ENCODE results near the gene PPIF.

The PPIF gene

DNA sequence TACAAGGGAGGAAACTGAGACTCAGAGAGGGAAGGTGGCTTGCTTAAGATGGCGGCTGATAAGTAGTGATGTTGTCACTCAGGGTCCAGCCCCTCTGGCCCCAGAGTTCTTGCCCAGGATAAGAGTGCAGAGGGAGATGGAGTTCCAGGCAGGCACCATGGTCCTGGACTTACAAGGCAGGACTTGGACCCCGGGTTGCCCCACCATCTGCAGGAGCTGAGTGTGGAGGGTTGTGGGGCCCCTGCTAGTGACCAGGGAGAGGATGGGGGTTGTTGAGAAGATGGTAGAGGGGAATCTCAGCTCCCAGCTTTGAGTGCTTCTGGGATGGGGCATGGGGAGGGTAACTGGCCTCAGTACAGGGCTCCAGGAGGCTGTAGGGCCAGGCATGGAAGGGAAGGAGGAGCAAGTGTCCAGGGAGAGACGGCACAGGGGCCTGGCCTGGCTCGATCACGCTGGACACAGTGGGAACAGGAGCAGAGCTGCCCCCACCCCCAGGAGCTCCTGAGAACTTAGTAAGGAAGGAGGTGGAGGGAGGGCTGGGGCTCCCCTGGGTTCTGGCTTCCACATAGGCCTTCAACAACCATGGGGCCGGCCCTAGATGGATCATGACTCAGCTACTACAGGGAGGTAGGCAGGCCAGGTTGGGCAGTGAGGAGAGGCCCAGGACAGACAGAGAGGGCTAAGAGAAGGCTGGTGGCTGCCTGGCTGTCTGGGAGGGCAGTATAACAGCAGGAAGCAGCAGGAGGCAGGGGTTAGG, 28.2 kb downstream of the PPIF start:
- no peak overlapping the region for H3K4me3 Mint-ChIP-seq
- H3K27me3 Mint-ChIP-seq: no peaks in the 10 kb centered on the region
- peaks cover 3% of the 10 kb centered on the region for H3K4me1 Mint-ChIP-seq
- H3K9me3 Mint-ChIP-seq: peaks cover 1% of the 10 kb centered on the region
- ATAC-seq (ENCODE audit: low read depth) (no peak), DNase-seq (ENCODE audit: low spot score in 2 of 2) (no peak)
- no peak overlapping the region for H3K27ac Mint-ChIP-seq
- no peaks in the 10 kb centered on the region for H3K36me3 Mint-ChIP-seq

DNA sequence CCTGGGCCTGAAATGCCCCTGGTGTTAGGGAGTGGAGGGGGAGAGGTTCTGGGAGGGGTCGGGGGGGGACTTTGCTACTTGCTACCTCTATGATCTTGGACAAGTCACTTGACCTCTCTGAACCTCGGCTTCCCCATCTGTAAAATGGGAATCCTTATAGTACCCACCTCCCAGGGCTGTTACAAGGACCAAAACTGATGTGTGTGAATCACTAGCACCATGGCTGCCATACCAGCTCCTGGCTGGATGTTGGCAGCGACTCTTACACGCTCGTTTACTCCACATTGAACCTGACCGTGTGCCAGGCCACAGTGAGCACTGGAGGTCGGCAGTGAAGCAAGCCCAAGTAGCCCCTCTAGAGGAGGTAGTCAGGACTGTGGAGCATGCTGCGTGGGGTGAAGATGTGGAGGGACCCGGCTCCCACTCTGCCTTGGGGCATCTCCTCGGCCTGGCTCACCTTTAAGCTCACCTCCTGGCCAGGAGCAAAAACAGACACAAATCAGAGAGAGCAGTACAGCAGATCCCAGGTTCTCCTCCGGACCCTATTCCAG, 28.9 kb downstream of the PPIF start:
- DNase-seq (ENCODE audit: low spot score in 2 of 2) (no peak), ATAC-seq (ENCODE audit: low read depth) (no peak)
- H3K36me3 Mint-ChIP-seq: no peaks in the 10 kb centered on the region
- no peak overlapping the region for H3K27ac Mint-ChIP-seq
- H3K4me3 Mint-ChIP-seq: no peak overlapping the region
- H3K27me3 Mint-ChIP-seq: no peaks in the 10 kb centered on the region
- H3K9me3 Mint-ChIP-seq: no peaks in the 10 kb centered on the region
- H3K4me1 Mint-ChIP-seq: peaks cover 3% of the 10 kb centered on the region

DNA sequence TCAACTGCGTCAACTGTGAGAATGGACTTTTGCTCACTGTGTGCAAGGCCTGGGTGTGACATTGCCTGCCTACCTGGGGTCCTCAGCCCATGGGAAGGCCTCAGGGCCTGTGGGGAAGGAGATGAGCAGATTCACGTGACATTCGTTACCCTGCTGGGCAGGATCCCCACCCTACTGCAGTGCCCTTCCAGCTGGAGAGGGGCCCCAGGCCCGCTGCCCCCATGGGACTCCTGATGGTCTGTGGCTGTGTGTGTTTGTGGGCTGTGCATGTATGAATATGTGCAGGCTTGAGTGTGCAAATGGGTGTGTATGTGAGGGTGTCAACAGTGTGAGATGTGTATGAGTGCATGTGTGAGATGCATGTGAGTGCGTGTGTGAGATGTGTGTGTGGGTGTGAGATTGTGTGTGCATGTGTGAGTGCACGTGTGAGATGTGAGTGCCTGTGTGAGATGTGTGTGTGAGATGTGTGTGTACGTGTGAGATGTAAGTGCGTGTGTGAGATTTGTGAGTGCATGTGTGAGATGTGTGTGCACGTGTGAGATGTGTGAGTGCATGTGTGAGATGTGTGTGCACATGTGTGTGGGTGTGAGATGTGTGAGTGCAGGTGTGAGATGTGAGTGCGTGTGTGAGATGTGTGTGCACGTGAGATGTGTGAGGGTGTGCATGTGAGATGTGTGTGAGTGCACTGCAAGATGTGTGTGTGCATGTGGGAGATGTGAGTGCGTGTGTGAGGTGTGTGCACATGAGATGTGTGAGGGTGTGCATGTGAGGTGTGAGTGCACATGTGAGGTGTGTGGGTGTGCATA, 29.7 kb downstream of the PPIF start:
- ATAC-seq (ENCODE audit: low read depth) (no peak), DNase-seq (ENCODE audit: low spot score in 2 of 2) (no peak)
- Mint-ChIP-seq H3K4me1 (peaks cover 3% of the 10 kb centered on the region), H3K36me3 (no peaks in the 10 kb centered on the region), H3K27me3 (no peaks in the 10 kb centered on the region), H3K9me3 (no peaks in the 10 kb centered on the region), H3K4me3 (no peak overlapping the region), H3K27ac (no peak overlapping the region)

DNA sequence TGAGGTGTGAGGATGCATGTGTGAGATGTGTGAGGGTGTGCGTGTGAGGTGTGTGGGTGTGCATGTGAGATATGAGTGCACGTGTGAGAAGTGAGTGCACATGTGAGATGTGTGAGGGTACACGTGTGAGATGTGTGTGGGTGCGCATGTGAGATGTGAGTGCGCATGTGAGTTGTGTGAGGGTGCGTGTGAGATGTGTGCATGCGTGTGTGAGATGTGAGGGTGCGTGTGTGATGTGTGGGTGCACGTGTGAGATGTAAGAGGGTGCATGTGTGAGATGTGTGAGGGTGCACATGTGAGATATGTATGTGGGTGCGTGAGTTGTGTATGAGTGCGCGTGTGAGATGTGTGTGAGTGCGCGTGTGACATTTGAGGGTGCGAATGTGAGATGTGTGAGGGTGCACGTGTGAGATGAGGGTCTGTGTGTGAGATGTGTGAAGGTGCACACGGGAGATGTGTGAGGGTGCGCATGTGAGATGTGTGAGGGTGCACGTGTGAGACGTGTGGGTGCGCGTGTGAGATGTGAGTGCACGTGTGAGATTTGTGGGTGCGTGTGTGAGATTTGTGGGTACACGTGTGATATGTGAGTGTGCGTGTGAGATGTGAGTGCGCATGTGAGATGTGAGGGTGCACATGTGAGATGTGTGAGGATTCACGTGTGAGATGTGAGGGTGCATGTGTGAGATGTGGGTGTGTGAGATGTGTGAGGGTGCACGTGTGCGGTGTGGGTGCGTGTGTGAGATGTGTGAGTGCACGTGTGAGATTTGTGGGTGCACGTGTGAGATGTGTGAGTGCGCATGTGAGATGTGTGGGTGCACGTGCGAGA, 30.5 kb downstream of the PPIF start:
- Mint-ChIP-seq H3K4me3 (no peak overlapping the region), H3K27me3 (no peaks in the 10 kb centered on the region), H3K4me1 (peaks cover 3% of the 10 kb centered on the region), H3K9me3 (no peaks in the 10 kb centered on the region), H3K36me3 (no peaks in the 10 kb centered on the region), H3K27ac (no peak overlapping the region)
- no peak for DNase-seq (ENCODE audit: low spot score in 2 of 2)
- ATAC-seq (ENCODE audit: low read depth): no peak

DNA sequence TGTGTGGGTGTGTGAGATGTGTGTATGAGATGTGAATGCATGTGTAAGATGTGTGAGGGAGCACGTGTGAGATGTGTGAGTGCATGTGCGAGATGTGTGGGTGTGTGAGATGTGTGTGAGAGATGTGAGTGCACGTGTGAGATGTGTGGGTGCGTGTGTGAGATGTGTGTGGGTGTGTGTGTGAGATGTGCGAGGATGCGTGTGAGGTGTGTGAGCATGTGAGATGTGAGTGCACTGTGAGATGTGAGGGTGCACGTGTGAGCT, 31.0 kb downstream of the PPIF start:
- H3K4me1 Mint-ChIP-seq: peaks cover 3% of the 10 kb centered on the region
- DNase-seq (ENCODE audit: low spot score in 2 of 2): no peak
- H3K27ac Mint-ChIP-seq: no peak overlapping the region
- no peaks in the 10 kb centered on the region for H3K36me3 Mint-ChIP-seq
- no peaks in the 10 kb centered on the region for H3K9me3 Mint-ChIP-seq
- no peak overlapping the region for H3K4me3 Mint-ChIP-seq
- ATAC-seq (ENCODE audit: low read depth): no peak
- H3K27me3 Mint-ChIP-seq: no peaks in the 10 kb centered on the region

DNA sequence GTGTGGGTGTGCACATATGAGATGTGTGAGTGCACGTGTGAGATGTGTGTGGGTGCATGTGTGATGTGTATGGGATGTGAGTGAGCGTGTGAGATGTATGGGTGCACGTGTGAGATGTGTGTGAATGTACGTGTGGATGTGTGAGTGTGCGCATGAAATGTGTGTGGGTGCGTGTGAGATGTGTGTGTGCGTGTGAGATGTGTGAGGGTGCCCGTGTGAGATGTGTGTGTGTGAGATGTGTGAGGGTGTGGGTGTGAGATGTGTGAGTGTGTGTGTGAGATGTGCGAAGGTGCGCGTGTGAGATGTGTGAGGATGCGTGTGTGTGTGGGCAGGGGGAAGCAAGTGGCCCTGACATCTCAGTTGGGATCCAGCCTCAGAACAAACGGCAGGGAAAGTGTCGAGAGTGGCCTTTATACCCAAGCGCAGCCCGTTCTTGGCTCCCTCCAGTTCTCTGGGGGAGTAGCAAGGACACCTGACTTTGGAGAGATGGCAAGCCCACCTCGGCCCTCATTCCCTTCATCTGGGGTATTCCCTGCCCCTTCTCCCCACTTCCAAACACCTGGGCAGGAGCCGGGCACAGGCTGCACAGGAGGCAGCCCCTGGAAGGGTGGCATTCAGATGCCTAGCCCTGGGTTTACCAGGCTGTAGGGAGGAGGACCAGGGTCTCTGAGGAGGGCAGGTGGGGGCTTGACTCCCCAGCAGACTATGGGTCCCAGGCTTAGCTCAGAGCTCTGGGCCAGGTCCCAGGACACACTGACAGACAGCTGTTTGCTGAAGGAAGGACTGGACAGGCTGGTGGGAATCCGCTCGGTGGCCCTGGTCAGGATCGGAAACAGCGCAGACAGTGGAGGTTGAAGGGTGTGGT, 31.6 kb downstream of the PPIF start:
- DNase-seq (ENCODE audit: low spot score in 2 of 2): no peak
- H3K4me1 Mint-ChIP-seq: peaks cover 3% of the 10 kb centered on the region
- no peaks in the 10 kb centered on the region for H3K27me3 Mint-ChIP-seq

DNA sequence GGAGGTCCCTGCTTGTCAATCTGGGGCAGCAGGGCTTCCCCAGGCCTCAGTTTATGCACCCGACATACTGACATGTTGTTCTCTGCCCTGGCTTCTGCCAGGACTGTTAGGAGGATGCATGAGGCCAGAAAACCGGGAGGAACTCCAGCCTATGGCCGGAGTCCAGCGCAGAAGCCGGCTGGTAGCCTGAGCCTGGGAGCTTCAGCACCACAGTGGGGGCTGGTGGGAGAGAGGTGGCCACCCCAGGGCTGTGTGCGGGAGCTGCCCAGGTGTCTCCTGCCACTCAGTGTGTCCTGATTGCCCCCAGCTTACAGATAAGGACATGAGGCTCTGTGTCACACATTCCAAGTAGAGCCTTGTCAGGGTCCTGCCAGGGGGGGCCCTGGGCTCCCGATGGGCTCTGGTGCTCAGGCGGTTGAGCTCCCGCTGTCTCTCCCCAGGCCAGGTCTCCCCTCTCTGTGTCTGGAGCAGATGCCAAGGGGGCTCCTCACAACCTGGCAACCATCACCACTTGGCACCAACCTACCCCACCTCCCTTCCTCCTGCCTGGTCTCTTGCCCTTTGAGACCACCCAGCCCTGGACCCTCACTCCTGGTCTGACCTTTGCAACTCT, 32.3 kb downstream of the PPIF start:
- Mint-ChIP-seq H3K4me3 (no peak overlapping the region), H3K36me3 (no peaks in the 10 kb centered on the region), H3K9me3 (no peaks in the 10 kb centered on the region), H3K4me1 (peaks cover 2% of the 10 kb centered on the region), H3K27me3 (no peaks in the 10 kb centered on the region), H3K27ac (no peak overlapping the region)
- ATAC-seq (ENCODE audit: low read depth) (no peak), DNase-seq (ENCODE audit: low spot score in 2 of 2) (no peak)

More for the DNA sequence above, 31.6 kb downstream of the PPIF start:
- no peaks in the 10 kb centered on the region for H3K36me3 Mint-ChIP-seq
- H3K4me3 Mint-ChIP-seq: no peak overlapping the region
- H3K27ac Mint-ChIP-seq: no peak overlapping the region
- no peaks in the 10 kb centered on the region for H3K9me3 Mint-ChIP-seq
- ATAC-seq (ENCODE audit: low read depth): no peak

DNA sequence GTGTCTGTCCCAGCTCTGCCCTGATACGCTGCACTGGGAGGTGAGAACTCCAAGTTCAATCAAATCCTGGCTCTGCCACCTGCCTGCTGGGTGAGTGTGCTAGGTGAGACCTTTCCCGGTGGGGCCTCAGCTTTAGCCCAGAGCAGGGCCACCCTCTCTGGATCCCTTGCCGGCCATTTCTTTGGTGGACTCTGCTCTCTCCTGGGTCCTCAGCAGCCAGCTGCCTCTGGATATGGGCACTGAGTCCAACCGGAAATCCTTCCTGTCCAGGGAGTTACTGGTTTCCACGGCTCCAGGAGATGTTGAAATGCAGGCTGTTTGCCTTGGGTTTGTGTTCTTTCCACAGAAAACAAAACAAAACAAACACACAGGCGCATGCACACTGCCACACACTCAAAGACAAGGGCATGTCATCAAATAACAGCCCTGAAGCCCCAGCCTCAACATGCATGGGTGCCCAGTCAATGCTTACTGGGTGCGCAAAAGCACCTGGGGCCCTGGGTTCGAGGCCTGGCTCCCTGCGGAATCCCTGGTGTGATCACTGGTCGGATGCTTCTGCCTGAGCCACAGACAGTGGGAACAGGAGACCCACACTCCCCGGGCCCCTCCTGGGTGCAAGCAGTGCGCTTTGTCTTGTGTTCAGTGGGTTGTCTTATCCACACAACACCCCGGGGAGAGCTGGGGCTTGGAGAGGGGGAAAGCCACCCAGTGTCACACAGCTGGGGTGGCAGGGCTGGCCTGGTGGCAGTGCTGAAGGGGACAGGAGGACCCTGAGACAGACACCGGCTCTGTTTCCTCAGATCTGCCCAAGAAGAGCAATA, 33.1 kb downstream of the PPIF start:
- DNase-seq (ENCODE audit: low spot score in 2 of 2): no peak
- H3K36me3 Mint-ChIP-seq: no peaks in the 10 kb centered on the region
- no peak for ATAC-seq (ENCODE audit: low read depth)
- H3K27ac Mint-ChIP-seq: no peak overlapping the region
- H3K4me1 Mint-ChIP-seq: no peaks in the 10 kb centered on the region
- no peaks in the 10 kb centered on the region for H3K9me3 Mint-ChIP-seq
- H3K27me3 Mint-ChIP-seq: no peaks in the 10 kb centered on the region
- H3K4me3 Mint-ChIP-seq: no peak overlapping the region

DNA sequence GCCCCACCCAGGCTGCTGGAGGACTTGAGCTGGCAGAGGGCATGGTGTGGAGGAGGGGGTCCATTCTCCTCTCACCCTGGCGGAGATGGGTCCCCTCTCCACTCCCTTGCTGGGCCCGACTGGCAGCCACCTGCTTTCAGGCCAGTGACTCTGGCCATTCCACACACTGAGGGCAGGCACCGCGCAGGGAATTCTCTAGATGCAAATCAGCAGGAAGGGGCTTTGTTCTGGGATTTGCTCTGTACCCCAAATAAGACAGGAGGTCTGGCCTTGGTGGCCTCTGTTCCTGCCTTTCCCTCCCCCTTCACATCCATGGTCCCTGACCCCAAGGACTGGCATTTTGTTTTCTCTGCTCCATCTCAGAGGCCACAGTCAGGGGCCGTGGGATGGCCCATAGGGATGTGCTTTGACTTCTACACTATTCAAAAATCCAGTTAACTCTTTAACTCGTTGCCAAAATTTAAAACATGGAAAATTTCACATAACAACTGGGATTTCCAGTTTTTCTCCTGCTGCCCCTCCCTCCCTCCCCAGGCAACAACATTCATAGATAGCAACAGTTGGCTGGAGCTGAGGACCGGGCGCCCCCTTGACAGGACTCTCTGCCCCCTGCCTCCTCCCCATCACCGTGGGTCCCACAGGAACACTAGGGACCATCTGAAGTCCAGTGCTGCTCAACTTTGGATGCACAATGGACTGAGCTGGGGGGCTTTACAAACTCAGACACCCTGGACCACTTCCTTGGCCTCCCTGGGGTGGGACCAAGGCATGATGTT, 33.9 kb downstream of the PPIF start:
- no peaks in the 10 kb centered on the region for H3K36me3 Mint-ChIP-seq
- H3K4me3 Mint-ChIP-seq: no peak overlapping the region
- no peaks in the 10 kb centered on the region for H3K9me3 Mint-ChIP-seq
- H3K4me1 Mint-ChIP-seq: no peaks in the 10 kb centered on the region
- no peaks in the 10 kb centered on the region for H3K27me3 Mint-ChIP-seq
- no peak overlapping the region for H3K27ac Mint-ChIP-seq
- DNase-seq (ENCODE audit: low spot score in 2 of 2) (no peak), ATAC-seq (ENCODE audit: low read depth) (no peak)

DNA sequence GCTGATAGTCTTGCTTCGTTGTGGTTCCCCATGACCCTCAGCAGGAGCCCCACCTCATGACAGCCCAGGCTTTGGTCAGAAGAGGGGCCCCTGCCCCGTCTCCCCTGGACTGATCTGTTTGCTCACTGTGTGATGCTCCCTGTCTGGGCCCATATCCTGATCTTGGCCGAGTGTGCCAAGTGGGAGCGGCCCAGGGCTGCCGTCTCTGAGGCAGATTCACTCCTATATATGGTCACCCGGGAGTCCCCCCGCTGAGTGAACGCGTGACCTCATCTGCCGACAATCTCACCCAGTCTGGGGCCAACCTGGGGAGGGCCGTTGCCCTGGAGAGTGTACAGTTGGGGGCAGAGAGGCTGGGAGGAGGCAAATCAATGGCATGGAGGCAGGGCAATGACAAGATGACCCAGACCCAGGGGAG, 34.5 kb downstream of the PPIF start:
- ATAC-seq (ENCODE audit: low read depth) (no peak), DNase-seq (ENCODE audit: low spot score in 2 of 2) (no peak)
- no peak overlapping the region for H3K27ac Mint-ChIP-seq
- H3K27me3 Mint-ChIP-seq: no peaks in the 10 kb centered on the region
- no peaks in the 10 kb centered on the region for H3K36me3 Mint-ChIP-seq
- no peak overlapping the region for H3K4me3 Mint-ChIP-seq
- H3K4me1 Mint-ChIP-seq: no peaks in the 10 kb centered on the region
- H3K9me3 Mint-ChIP-seq: no peaks in the 10 kb centered on the region

DNA sequence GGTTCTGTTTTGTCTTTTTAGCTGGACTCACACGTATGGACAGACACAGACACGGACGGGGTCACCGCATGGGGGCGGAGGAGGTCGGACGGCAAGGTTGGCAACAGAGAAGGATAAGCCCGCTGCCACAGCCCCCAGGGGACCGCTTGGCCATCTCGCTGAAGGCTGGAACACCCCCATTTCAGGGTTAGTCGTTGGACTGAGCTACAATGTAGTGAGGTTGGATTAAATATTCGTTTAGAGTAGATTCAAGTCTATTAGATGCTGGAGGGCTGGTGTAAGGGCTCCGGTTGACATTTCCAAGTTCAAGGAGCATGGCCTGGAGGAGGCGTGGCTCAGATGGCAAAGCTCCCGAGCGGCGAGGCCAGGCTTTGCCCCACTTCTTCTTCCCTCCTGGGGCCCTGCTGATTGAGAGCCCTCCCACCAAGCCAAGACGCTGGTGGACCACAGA, 35.2 kb downstream of the PPIF start:
- H3K27me3 Mint-ChIP-seq: no peaks in the 10 kb centered on the region
- H3K27ac Mint-ChIP-seq: no peak overlapping the region
- no peak for ATAC-seq (ENCODE audit: low read depth)
- no peaks in the 10 kb centered on the region for H3K36me3 Mint-ChIP-seq
- H3K9me3 Mint-ChIP-seq: no peaks in the 10 kb centered on the region
- H3K4me1 Mint-ChIP-seq: no peaks in the 10 kb centered on the region
- no peak for DNase-seq (ENCODE audit: low spot score in 2 of 2)
- no peak overlapping the region for H3K4me3 Mint-ChIP-seq

Data from memory B cell (primary cell).